Tibial nerve (tissue), 3 donors: Measurements from ENCODE around the gene LHFPL2.

Experiments used
- POLR2A ChIP-seq, 2 donors: fragments of 450-650 bp; IDR thresholded peaks; one replicate each; pipeline ENCODE4 v1.6.1; 2017; ENCODE audit warnings: antibody characterized with exemption in 2 of 2, mild to moderate bottlenecking in 2 of 2, moderate library complexity in 2 of 2
- TF ChIP-seq, protein P1 (sequence below), 5 experiments: fragments of 200-600 bp in 3 of 5; fragments of 450-650 bp in 2 of 5; sonication (generic) in 3 of 5; IDR thresholded peaks; one replicate each; pipeline ENCODE4 v1.5.1; 2016 to 2019; ENCODE audit warnings: antibody characterized with exemption in 5 of 5, mild to moderate bottlenecking in 3 of 5, moderate library complexity in 2 of 5

DNA sequence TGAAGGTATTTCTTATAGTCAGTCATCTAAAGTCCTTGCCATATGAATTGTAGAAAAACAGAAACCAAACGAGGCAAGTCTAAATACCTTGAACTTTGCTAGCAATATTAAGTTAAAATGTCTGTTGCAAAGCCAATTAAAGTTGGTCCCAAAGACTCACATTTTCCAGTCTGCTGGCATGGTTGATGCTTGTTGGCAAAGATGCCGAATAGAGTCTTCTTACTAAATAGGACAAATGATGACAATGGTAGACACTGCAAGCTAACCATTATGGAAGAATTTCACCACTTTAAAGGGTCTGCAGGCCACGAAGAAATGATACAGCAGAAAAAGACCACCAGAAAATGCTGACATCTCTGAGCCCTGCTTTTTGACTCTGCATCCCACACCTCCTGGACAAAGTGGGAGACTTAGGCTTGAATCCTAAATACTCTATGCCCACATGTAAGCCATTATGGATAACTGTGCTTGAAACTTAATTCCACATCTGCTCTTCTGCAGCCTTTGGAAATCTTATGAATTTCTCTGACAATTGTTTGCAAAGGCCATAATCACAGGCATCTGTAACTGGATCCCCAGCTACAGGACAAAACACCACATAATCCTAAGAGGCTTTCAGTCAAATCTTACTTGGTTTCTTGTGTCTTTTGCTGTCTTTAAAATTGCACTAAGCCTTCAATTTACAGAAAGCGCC, 61.3 kb downstream of the LHFPL2 start:
- no peak for TF ChIP-seq POLR2A (IDR thresholded peaks at IDR 0.05)
- TF ChIP-seq, protein P1, sequence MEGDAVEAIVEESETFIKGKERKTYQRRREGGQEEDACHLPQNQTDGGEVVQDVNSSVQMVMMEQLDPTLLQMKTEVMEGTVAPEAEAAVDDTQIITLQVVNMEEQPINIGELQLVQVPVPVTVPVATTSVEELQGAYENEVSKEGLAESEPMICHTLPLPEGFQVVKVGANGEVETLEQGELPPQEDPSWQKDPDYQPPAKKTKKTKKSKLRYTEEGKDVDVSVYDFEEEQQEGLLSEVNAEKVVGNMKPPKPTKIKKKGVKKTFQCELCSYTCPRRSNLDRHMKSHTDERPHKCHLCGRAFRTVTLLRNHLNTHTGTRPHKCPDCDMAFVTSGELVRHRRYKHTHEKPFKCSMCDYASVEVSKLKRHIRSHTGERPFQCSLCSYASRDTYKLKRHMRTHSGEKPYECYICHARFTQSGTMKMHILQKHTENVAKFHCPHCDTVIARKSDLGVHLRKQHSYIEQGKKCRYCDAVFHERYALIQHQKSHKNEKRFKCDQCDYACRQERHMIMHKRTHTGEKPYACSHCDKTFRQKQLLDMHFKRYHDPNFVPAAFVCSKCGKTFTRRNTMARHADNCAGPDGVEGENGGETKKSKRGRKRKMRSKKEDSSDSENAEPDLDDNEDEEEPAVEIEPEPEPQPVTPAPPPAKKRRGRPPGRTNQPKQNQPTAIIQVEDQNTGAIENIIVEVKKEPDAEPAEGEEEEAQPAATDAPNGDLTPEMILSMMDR (IDR thresholded peaks at IDR 0.05): no peak
